Keratinocyte (primary cell): ENCODE results near the gene GABRD.

Experiments used
- EZH2 ChIP-seq: IDR thresholded peaks from one replicate; pipeline ENCODE4 v1.6.1; 2012; ENCODE audit warnings: inconsistent platforms, mild to moderate bottlenecking, low read length, moderate library complexity
- TF ChIP-seq, protein P1 (sequence below), 3 experiments: IDR thresholded peaks in 1 of 3; conservative IDR thresholded peaks in 1 of 3; optimal IDR thresholded peaks in 1 of 3; 2 replicates in 2 of 3; 3 replicates in 1 of 3; pipeline versions ENCODE3 to v1.5.1; 2011; ENCODE audit warnings: low read length in 3 of 3, mild to moderate bottlenecking in 3 of 3, moderate library complexity in 2 of 3, control low read depth in 1 of 3, inconsistent platforms in 1 of 3; ENCODE audit not compliant: insufficient read depth in 2 of 3; ENCODE audit errors: extremely low read depth in 1 of 3

DNA sequence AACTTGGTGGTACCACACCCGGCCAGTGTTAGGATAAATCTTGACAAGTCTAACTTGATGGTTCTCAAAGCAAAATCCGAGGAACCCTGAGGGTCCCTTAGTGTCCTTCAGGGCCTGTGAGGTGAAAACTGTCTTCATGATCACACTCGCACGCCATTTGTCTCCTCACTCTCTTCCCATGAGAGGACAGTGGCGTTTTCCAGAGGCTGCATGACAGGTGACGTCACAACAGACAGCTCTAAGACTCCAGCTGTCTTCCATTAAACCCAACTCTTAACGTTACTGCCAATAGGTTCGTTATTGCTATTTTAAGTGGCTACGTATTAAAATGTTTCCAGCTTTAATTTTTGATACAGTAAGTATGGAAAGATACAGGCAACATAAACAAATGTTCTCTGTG lies 29.4 kb upstream of the GABRD start:
- TF ChIP-seq, protein P1, sequence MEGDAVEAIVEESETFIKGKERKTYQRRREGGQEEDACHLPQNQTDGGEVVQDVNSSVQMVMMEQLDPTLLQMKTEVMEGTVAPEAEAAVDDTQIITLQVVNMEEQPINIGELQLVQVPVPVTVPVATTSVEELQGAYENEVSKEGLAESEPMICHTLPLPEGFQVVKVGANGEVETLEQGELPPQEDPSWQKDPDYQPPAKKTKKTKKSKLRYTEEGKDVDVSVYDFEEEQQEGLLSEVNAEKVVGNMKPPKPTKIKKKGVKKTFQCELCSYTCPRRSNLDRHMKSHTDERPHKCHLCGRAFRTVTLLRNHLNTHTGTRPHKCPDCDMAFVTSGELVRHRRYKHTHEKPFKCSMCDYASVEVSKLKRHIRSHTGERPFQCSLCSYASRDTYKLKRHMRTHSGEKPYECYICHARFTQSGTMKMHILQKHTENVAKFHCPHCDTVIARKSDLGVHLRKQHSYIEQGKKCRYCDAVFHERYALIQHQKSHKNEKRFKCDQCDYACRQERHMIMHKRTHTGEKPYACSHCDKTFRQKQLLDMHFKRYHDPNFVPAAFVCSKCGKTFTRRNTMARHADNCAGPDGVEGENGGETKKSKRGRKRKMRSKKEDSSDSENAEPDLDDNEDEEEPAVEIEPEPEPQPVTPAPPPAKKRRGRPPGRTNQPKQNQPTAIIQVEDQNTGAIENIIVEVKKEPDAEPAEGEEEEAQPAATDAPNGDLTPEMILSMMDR (optimal IDR thresholded peaks at IDR 0.05 in 1 of 3, IDR thresholded peaks at IDR 0.05 in 1 of 3, conservative IDR thresholded peaks at IDR 0.05 in 1 of 3; ENCODE audit: extremely low read depth in 1 of 3, insufficient read depth in 2 of 3, low read length in 3 of 3) = no peak
- TF ChIP-seq EZH2 = no peak
